Tibial artery (tissue), 4 donors: ENCODE data around the gene ASCC1.

Experiments
- DNase-seq, 2 donors: peaks; one replicate each; pipeline ENCODE4 v3.0.0-alpha.2; 2019
- H3K27ac ChIP-seq, 2 donors: fragments of 200-600 bp; sonication (generic) in 1 of 2; 1 replicate in 1 of 2; 2 replicates in 1 of 2; pipeline ENCODE4 v1.5.1; 2018 to 2019; ENCODE audit warnings: mild to moderate bottlenecking in 1 of 2
- H3K27me3 ChIP-seq, 2 donors: fragments of 200-600 bp; sonication (generic) in 1 of 2; one replicate each; pipeline versions ENCODE4 v1.5.1 to v1.6.0; 2016 to 2019
- H3K36me3 ChIP-seq, 3 donors: fragments of 200-600 bp; sonication (generic) in 2 of 3; one replicate each; pipeline ENCODE4 v1.5.1; 2016 to 2019; ENCODE audit warnings: mild to moderate bottlenecking in 2 of 3
- H3K4me1 ChIP-seq, 4 donors: fragments of 200-600 bp; sonication (generic) in 2 of 4; 1 replicate in 3 of 4; 2 replicates in 1 of 4; pipeline ENCODE4 v1.5.1; 2016 to 2019
- H3K4me3 ChIP-seq, 2 donors: fragments of 200-600 bp; sonication (generic) in 1 of 2; 1 replicate in 1 of 2; 2 replicates in 1 of 2; pipeline ENCODE4 v1.5.1; 2018 to 2019; ENCODE audit warnings: mild to moderate bottlenecking in 2 of 2
- H3K9me3 ChIP-seq, 3 donors: fragments of 200-600 bp; sonication (generic) in 1 of 3; one replicate each; pipeline ENCODE4 v1.5.1; 2016 to 2019
- intact Hi-C: fragments of 100-400 bp; cut with DNase I; formaldehyde crosslinking; loops from one replicate; pipeline ENCODE4 v1.15.0; 2023; ENCODE audit warnings: low total_unique reads
- TF ChIP-seq, protein P1 (sequence below), 2 experiments: fragments of 200-600 bp in 1 of 2; fragments of 450-650 bp in 1 of 2; IDR thresholded peaks; one replicate each; pipeline ENCODE4 v1.5.1; 2017 to 2019; ENCODE audit warnings: antibody characterized with exemption in 2 of 2, mild to moderate bottlenecking in 1 of 2, moderate library complexity in 1 of 2

The ASCC1 gene

DNA sequence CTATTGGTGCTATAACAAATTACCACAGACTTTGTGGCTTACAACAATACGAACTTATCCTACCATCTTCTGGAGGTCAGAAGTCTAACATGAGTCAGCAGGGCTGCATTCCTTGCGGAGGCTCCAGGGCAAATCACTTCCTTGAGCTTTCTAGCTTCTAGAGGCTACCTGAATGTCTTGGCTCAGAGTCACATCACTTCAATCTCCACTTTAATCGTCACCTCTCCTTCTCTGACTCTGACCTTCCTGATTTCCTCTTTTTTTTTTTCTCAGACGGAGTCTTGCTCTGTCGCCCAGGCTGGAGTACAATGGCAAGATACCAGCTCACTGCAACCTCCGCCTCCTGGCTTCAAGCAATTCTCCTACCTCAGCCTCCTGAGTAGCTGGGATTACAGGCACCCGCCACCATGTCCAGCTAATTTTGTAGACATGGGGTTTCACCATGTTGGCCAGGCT, 44.9 kb downstream of the ASCC1 start:
- H3K9me3 ChIP-seq: no peaks in the 10 kb centered on the region
- no peak overlapping the region for H3K4me3 ChIP-seq
- TF ChIP-seq, protein P1, sequence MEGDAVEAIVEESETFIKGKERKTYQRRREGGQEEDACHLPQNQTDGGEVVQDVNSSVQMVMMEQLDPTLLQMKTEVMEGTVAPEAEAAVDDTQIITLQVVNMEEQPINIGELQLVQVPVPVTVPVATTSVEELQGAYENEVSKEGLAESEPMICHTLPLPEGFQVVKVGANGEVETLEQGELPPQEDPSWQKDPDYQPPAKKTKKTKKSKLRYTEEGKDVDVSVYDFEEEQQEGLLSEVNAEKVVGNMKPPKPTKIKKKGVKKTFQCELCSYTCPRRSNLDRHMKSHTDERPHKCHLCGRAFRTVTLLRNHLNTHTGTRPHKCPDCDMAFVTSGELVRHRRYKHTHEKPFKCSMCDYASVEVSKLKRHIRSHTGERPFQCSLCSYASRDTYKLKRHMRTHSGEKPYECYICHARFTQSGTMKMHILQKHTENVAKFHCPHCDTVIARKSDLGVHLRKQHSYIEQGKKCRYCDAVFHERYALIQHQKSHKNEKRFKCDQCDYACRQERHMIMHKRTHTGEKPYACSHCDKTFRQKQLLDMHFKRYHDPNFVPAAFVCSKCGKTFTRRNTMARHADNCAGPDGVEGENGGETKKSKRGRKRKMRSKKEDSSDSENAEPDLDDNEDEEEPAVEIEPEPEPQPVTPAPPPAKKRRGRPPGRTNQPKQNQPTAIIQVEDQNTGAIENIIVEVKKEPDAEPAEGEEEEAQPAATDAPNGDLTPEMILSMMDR (IDR thresholded peaks at IDR 0.05): no peak
- H3K27ac ChIP-seq: no peak overlapping the region
- intact Hi-C loops: no loop called here
- no peaks in the 10 kb centered on the region for H3K27me3 ChIP-seq
- H3K36me3 ChIP-seq: peaks cover 0 to 14% (median 6%) of the 10 kb centered on the region in 3 donors
- peaks cover 0 to 15% (median 3%) of the 10 kb centered on the region in 4 donors for H3K4me1 ChIP-seq
- no peak for DNase-seq

DNA sequence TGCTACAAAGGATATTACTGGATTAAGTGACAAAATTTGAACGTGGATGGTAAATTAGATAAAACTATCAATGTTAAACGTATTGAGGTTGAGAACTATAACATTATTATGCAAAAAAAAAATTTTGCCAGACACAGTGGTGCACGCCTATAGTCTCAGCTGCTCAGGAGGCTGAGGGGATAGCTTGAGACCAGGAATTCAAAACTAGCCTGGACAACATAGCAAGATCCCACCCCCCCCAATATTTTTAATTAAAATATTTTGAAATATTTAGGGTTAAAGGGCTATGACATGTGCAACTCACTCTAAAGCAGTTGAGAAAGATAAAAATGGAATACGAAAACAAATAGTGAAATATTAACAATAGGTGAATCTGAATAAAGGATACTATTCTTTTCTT, 45.3 kb downstream of the ASCC1 start:
- no peak overlapping the region for H3K27ac ChIP-seq
- peaks cover 0 to 14% (median 6%) of the 10 kb centered on the region in 3 donors for H3K36me3 ChIP-seq
- no peak overlapping the region for H3K4me3 ChIP-seq
- intact Hi-C loops: no loop called here
- peaks cover 0 to 12% (median 2%) of the 10 kb centered on the region in 4 donors for H3K4me1 ChIP-seq
- no peaks in the 10 kb centered on the region for H3K9me3 ChIP-seq
- no peak for DNase-seq
- no peaks in the 10 kb centered on the region for H3K27me3 ChIP-seq
- TF ChIP-seq, protein P1 (IDR thresholded peaks at IDR 0.05): no peak

DNA sequence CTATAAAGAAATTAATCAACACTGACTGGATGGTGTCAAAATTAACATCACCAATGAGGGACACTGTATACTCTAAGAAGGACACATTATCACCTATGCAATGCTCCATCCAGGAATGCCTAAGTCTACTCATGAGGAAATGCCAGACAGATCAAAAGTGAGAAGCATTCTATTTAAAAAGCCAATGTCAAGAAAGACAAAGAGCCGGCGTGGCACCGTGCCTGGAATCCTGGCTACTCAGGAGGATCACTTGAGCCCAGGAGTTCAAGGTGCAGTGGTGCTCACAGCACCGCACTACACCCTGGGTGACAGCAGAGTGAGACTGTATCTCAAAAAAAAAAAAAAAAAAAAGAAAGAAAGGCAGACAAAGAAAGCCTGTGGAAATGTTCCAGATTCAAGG, 45.8 kb downstream of the ASCC1 start:
- intact Hi-C loops: no loop called here
- no peaks in the 10 kb centered on the region for H3K9me3 ChIP-seq
- no peak overlapping the region for H3K27ac ChIP-seq
- H3K4me1 ChIP-seq: peaks cover 0 to 8% (median under 1%) of the 10 kb centered on the region in 4 donors
- H3K27me3 ChIP-seq: no peaks in the 10 kb centered on the region
- DNase-seq: no peak
- H3K4me3 ChIP-seq: no peak overlapping the region
- H3K36me3 ChIP-seq: peaks cover 0 to 14% (median 6%) of the 10 kb centered on the region in 3 donors
- TF ChIP-seq, protein P1 (IDR thresholded peaks at IDR 0.05): no peak

DNA sequence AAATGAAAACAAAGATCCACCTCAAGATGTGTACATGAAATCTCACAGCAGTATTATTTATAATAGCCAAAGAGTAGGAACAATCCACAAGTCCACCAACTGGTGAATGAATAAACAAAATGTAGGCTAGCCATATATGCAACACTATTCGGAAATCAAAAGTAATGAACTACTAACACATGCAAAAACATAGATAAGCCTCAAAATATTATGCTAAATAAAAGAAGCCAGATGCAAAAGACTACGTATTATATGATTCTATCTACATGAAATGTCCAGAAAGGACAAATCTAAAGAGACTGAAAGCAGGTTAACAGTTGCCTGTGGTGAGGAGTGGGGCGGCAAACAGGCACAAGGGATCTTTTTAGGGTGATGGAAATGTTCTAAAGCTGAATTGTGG, 49.0 kb downstream of the ASCC1 start:
- Histone ChIP-seq H3K36me3 (peaks cover 0 to 14% (median 6%) of the 10 kb centered on the region in 3 donors), H3K4me1 (no peaks in the 10 kb centered on the region), H3K27ac (no peak overlapping the region), H3K9me3 (no peaks in the 10 kb centered on the region), H3K4me3 (no peak overlapping the region), H3K27me3 (no peaks in the 10 kb centered on the region)
- no peak for DNase-seq
- intact Hi-C loops: no loop called here
- TF ChIP-seq, protein P1 (IDR thresholded peaks at IDR 0.05): no peak

DNA sequence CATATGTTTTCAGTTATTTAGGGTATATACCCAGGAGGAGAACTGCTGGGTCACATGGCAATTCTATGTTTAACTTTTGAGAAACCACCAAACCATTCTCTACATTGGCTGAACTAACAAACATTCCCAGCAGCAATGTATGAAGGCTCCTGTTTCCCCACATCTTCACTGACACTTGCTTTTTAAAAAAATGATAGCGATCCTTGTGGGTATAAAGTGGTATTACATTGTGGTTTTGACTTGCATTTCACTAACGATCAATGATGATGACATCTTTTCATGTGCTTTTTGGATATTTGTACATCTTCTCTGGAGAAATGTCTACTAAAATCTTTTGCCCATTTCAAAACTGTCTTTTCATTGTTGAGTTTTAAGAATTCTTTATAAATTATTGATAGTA, 51.5 kb downstream of the ASCC1 start:
- Histone ChIP-seq H3K27ac (no peak overlapping the region), H3K4me1 (no peaks in the 10 kb centered on the region), H3K36me3 (peaks cover 7 to 29% (median 10%) of the 10 kb centered on the region in 3 donors), H3K9me3 (no peaks in the 10 kb centered on the region), H3K27me3 (no peaks in the 10 kb centered on the region), H3K4me3 (no peak overlapping the region)
- TF ChIP-seq, protein P1 (IDR thresholded peaks at IDR 0.05): no peak
- intact Hi-C loops: no loop called here
- no peak for DNase-seq

DNA sequence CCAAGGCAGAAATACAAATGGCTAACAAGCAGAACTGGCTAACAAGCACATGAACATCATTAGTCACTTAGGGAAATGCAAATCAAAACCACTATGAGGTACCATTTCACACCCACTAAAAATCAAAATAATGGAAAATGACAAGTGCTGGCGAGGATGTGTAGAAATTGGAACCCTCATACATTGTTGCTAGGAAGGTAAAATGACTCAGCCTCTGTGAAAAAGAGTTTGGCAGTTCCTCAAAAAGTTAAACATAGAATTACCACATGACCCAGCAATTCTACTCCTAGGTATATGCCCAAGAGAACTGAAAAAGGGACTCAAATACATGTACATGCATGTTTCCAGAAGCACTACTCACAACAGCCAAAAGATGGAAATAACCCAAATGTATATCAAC, 53.1 kb downstream of the ASCC1 start:
- no peak for DNase-seq
- Histone ChIP-seq H3K27me3 (no peaks in the 10 kb centered on the region), H3K4me1 (no peaks in the 10 kb centered on the region), H3K4me3 (no peak overlapping the region), H3K9me3 (no peaks in the 10 kb centered on the region), H3K36me3 (peaks cover 8 to 20% (median 12%) of the 10 kb centered on the region in 3 donors), H3K27ac (no peak overlapping the region)
- intact Hi-C loops: no loop called here
- TF ChIP-seq, protein P1 (IDR thresholded peaks at IDR 0.05): no peak
